ENCODE results near the gene BRCA1.
"Not testable (repeated sequence)": the region's sequence is repeated elsewhere in the genome, so short reads cannot be mapped to it uniquely, and the experiment has no call there.

- not testable (repeated sequence) for TF ChIP-seq CTCF (conservative IDR thresholded peaks at IDR 0.05); ZFX (IDR thresholded peaks at IDR 0.05)
These were observed 28.2 kb upstream of the BRCA1 start for GRCh38 chr17:43153197-43153835.
